ENCODE measurements around the gene DAPK1.

GRCh38 chr9:87614397-87614796 is 116.7 kb downstream of the DAPK1 start:
- TF ChIP-seq CTCF (IDR thresholded peaks at IDR 0.05) (no peak), POLR2A (IDR thresholded peaks at IDR 0.05) (no peak)
